Stimulated activated CD4-positive, alpha-beta T cell treated with anti-CD3 and anti-CD28 coated beads, Interleukin-2, amount 100 ng/mL, for 4 hours (primary cell): ENCODE results near the gene PLXNB2.

Experiments
- DNase-seq: peaks from one replicate; pipeline ENCODE4 v3.0.0-alpha.2; 2020; ENCODE audit warnings: low read depth

PLXNB2 gene

GRCh38 chr22:50310949-50311444 is 3.6 kb upstream of the PLXNB2 start:
- DNase-seq, result no peak

DNA sequence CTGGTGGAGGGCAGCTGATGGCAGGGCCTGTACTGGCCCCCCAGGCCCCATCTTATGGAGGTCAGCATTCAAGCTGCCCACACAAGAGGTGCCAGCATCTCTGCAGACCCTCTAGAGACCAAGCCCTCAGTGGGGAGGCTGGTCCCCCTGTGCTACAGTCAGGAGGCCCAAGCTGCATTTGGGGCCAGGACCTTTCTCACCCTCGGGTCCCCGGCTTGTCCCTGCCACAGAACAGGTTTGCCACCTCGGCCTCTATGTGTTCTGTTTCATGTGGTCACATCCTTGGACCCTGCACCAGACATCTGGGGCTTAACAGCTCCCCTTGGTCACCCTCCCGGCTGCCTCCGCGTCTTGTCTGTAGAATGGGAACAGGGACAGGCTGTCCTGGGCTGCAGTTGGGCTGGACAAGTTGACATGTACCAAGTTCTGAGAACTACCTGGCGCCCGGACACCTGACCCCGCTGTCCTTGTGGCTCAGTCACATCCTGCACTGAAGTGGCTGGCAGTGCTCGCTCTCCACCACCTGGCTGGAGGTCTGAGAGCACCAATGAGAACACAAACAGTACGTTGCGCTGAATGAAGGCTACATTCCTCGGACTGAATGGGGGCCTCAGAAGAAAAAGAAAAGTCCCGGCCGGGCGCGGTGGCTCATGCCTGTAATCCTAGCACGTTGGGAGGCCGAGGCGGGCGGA is 2.7 kb upstream of the PLXNB2 start:
- DNase-seq, result no peak

DNA sequence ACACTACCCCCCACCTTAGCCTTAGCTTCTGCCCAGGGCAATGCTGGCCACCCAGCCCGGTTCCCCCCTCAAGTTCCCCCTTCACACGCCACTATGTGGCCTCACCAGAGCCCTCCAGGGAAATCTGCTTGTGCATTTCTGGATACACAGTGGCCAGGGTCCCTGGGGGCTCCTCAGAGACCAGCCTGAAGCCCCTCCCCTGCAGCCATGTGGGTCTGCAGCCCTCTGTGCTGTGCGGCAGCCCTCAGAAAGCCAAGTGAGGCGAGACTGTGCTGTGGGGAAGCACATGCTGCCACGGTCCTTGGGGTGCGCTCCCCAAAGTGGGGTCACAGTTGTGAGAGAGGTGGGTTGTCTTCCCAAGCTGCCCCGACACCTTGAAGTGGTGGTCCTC is 2.1 kb upstream of the PLXNB2 start:
- DNase-seq, result no peak

GRCh38 chr22:50308986-50309600 is 1.6 kb upstream of the PLXNB2 start:
- no peak for DNase-seq

DNA sequence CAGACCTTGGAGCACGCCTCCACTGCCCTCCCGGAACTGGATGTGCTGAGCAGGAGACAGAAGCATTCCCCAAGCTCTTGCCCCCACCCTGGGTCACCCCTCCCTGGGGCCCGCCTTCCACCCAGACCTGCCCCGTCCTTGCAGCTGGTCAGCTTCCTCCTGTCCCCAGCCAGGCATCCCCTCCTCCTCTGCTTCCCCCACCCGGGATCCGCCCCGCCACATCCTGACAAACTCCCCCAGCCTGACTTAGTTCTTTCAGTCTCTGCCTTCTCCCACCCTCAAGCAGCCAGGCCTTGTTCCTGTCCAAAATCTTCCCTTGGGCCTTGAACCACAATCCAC is 1.1 kb upstream of the PLXNB2 start:
- no peak for DNase-seq

- DNase-seq, result no peak
Measured at GRCh38 chr22:50307890-50308596, 597 bp upstream of the PLXNB2 start.

- DNase-seq, result no peak
Measured at GRCh38 chr22:50305923-50306566, 1.4 kb downstream of the PLXNB2 start.

DNA sequence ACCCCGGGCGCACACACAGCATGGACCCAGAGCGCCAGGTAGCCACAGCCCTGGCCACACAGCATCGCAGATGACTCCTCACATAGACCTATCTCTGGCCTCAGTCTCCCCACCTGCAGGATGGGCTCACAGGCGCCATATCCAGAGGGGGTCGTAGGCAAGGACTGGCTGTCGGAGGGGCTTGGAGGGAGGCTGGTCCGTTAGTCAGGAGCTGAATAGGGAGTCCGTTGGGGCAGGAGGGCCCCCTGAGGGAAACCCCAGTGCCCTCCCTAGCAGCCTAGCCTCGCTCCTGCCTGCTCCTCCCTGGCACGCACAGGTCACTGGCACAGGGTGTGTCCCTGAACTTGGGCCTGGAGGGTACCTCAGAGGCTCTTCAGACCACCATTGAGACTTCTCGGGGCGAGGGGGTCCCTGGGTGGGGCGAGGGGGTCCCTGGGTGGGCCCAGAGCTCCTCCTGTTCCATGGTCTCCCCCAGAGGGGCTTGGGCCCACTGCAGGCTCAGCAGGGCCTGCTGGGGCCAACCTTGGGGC is 2.0 kb downstream of the PLXNB2 start:
- no peak for DNase-seq

- no peak for DNase-seq
Measured at GRCh38 chr22:50304528-50305392, 2.7 kb downstream of the PLXNB2 start.

DNA sequence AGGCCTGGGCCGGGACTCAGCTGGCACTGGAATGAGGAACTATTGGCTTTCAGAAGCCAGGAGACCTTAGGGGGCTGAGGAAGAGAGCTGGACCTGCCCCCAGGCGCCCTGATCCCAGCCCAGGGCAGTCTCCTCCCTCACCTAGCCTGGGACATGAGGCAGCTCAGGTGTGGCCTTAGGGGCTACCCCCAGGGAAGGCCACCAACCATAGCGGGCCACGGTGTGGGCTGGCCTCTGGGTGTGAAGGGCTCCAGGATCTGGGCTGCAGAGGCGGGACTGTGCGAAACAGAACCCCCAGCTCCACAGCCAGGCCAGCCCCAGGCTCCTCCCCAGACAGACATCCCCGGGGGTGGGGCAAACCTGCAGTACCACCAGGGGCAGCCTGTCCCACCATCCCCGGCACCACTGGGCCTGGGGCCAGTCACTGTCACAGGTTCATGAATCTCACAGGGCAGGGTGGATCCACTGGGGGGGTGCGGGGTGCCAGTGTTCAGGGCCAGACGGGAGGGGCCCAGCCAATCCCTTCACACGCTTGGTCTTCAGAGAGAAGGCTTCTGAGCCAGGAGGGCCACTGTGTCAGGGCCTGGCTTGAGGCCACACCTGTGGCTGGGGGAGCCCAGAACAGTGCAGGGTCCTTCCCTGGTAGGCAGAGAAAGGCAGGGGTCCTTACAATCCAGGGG is 3.5 kb downstream of the PLXNB2 start:
- no peak for DNase-seq

GRCh38 chr22:50303515-50303847 is 4.0 kb downstream of the PLXNB2 start:
- DNase-seq, result no peak

- no peak for DNase-seq
Measured at GRCh38 chr22:50302564-50302963, 4.9 kb downstream of the PLXNB2 start.

GRCh38 chr22:50302041-50302541 is 5.4 kb downstream of the PLXNB2 start:
- DNase-seq, result no peak

GRCh38 chr22:50301581-50301991 is 5.9 kb downstream of the PLXNB2 start:
- DNase-seq, result no peak

DNA sequence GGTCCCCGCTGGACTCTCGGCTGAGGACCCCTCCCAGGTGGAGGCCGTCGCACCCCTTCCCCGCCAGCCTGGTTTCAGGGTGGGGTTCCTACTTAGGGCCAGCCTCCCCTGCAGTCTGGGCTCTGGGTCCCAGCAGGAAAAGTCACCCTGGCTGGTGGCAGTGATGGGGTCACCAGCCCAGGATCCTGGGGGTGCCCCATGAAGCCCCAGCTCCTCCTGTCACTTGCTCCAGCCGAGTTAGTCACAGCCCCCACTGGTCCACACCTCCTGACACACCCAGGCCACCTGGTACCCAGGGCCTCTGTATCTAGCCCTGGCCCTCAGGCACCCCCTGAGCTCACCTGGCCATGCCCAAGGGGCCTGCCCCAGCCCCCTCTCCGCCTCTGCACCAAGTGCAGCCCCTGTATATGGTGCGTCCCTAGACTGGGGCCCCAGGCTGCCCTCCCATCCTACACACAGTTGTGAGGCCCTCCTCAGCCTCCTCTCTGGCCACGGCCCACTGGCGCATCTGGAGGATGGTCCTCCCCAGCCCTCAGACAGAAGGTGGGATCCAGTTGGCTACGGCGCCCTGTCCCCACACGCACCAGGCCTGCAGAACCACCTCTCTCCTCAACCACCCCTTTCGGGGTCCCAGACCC is 6.7 kb downstream of the PLXNB2 start:
- DNase-seq, result no peak

- no peak for DNase-seq
Measured at GRCh38 chr22:50299785-50300619, 7.4 kb downstream of the PLXNB2 start.

- DNase-seq, result no peak
Measured at GRCh38 chr22:50298937-50299784, 8.3 kb downstream of the PLXNB2 start.

DNA sequence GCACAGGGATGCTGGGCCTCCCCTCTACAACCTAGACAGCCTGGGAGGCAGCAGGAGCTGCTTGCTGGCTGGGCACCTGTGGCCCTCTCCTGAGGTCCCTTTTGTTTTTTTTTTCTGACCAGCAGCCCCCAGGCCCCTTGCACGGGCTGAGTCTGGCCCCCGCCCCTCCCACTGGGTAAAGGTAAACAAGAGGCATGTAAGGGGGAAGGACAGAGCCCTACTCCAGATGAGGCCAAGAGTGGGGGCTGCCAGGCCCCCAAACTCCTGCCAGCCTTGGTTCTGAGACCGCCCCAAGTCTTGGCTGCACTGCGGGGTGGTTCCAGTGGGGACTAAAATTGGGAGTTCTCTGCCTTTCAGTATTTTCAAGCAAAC is 9.2 kb downstream of the PLXNB2 start:
- no peak for DNase-seq
